H1 (cell line): ENCODE results near the gene EXOC1. TPM values are rescaled to one million over a fixed set of nuclear protein-coding genes. Genes with fewer than 3 reads are reported as not detected.

Experiments
- CTCF ChIA-PET: fragments of 300-600 bp; sonication (Branson Sonifier 250); formaldehyde crosslinking; loops from one replicate; lab custom pipeline; 2021; ENCODE audit not compliant: partially characterized antibody; lab: Charles Lee
- POLR2A ChIA-PET: fragments of 300-600 bp; sonication (Branson Sonifier 250); formaldehyde crosslinking; loops from one replicate; lab custom pipeline; 2021; ENCODE audit warnings: inconsistent platforms; ENCODE audit not compliant: partially characterized antibody; lab: Charles Lee
- DNase-seq, 2 experiments: peaks; one replicate each; pipeline versions ENCODE4 v3.0.0 to v3.0.0-alpha.2; 2010 to 2022; ENCODE audit warnings: low spot score in 2 of 2, low read depth in 1 of 2, mixed read lengths in 1 of 2
- FAIRE-seq: peaks from 2 replicates; lab custom pipeline; 2011; peaks lifted over from hg19 to GRCh38; lab: Jason Lieb, UNC
- H2AFZ ChIP-seq: 2 replicates; pipeline ENCODE4 v1.8.1; 2012; ENCODE audit warnings: low read length, inconsistent platforms
- H2AK5ac ChIP-seq: 2 replicates; pipeline ENCODE4 v1.6.1; 2013; ENCODE audit warnings: low read depth, low read length
- H2BK120ac ChIP-seq: replicated peaks from 2 replicates; pipeline ENCODE3; 2013; ENCODE audit warnings: low read depth, low read length, inconsistent platforms
- H2BK12ac ChIP-seq: 2 replicates; pipeline ENCODE4 v1.6.1; 2013; ENCODE audit warnings: low read depth, low read length
- H2BK15ac ChIP-seq: 2 replicates; pipeline ENCODE4 v1.6.1; 2013; ENCODE audit warnings: low read length
- H2BK20ac ChIP-seq: 2 replicates; pipeline ENCODE4 v1.6.1; 2013; ENCODE audit warnings: low read length
- H2BK5ac ChIP-seq: 2 replicates; pipeline ENCODE4 v1.6.1; 2013; ENCODE audit warnings: low read depth, low read length
- H3K14ac ChIP-seq: 2 replicates; pipeline ENCODE4 v1.6.1; 2013; ENCODE audit warnings: inconsistent platforms; ENCODE audit not compliant: insufficient read length
- H3K18ac ChIP-seq: 2 replicates; pipeline ENCODE4 v1.6.1; 2013; ENCODE audit warnings: low read length; ENCODE audit errors: extremely low read depth
- H3K23ac ChIP-seq: 2 replicates; pipeline ENCODE4 v1.6.1; 2013; ENCODE audit warnings: inconsistent platforms; ENCODE audit not compliant: insufficient read length
- H3K23me2 ChIP-seq: 2 replicates; pipeline ENCODE4 v1.6.1; 2013; ENCODE audit warnings: low read depth, low read length
- H3K27ac ChIP-seq: 2 replicates; pipeline ENCODE4 v1.6.1; 2011; ENCODE audit warnings: low read depth, low read length, inconsistent platforms
- H3K27me3 ChIP-seq, 4 experiments: replicated peaks in 1 of 4; 1 replicate in 1 of 4; 2 replicates in 3 of 4; pipeline versions ENCODE4 v1.6.1 to v1.8.1; 2011 to 2013; ENCODE audit warnings: low read length in 3 of 4, mild to moderate bottlenecking in 3 of 4, inconsistent platforms in 2 of 4, mixed read lengths in 2 of 4, moderate library complexity in 1 of 4; ENCODE audit not compliant: control insufficient read depth in 3 of 4, insufficient read depth in 3 of 4; ENCODE audit errors: extremely low read depth in 1 of 4
- H3K36me3 ChIP-seq, 4 experiments: 2 replicates each; pipeline versions ENCODE4 v1.6.1 to v1.8.1; 2011 to 2013; ENCODE audit warnings: mild to moderate bottlenecking in 4 of 4, low read length in 3 of 4, moderate library complexity in 2 of 4, control low read depth in 1 of 4, inconsistent platforms in 1 of 4; ENCODE audit not compliant: insufficient read depth in 4 of 4, control insufficient read depth in 2 of 4
- H3K4ac ChIP-seq: replicated peaks from 2 replicates; pipeline ENCODE3; 2013; ENCODE audit warnings: low read length, low read depth, mixed read lengths, inconsistent platforms; ENCODE audit not compliant: insufficient read length
- H3K4me1 ChIP-seq, 4 experiments: replicated peaks in 1 of 4; 1 replicate in 1 of 4; 2 replicates in 3 of 4; pipeline versions ENCODE4 v1.6.1 to v1.8.1; 2011 to 2013; ENCODE audit warnings: low read length in 3 of 4, inconsistent platforms in 2 of 4, mixed read lengths in 1 of 4; ENCODE audit not compliant: insufficient read depth in 4 of 4, control insufficient read depth in 3 of 4
- H3K4me2 ChIP-seq, 2 experiments: 2 replicates each; pipeline versions ENCODE4 v1.6.1 to v1.8.1; 2011 to 2013; ENCODE audit warnings: low read depth in 2 of 2, low read length in 2 of 2, control low read depth in 1 of 2, inconsistent platforms in 1 of 2, mild to moderate bottlenecking in 1 of 2; ENCODE audit not compliant: insufficient read depth in 1 of 2
- H3K4me3 ChIP-seq, 4 experiments: fragments of 200-600, 300-600 bp in 1 of 4; sonication (generic), shearing (Covaris generic), sonication (Bioruptor Twin) in 1 of 4; 2 replicates each; pipeline versions ENCODE4 v1.5.1 to v1.8.1; 2011 to 2016; ENCODE audit warnings: low read length in 4 of 4, low read depth in 3 of 4, control low read depth in 2 of 4, inconsistent platforms in 2 of 4, mild to moderate bottlenecking in 2 of 4, mixed read lengths in 1 of 4, moderate library complexity in 1 of 4; ENCODE audit not compliant: insufficient read depth in 2 of 4; ENCODE audit errors: extremely low read depth in 1 of 4
- H3K56ac ChIP-seq: replicated peaks from 2 replicates; pipeline ENCODE3; 2013; ENCODE audit warnings: low read depth, mild to moderate bottlenecking, mixed read lengths, low read length, inconsistent platforms; ENCODE audit not compliant: insufficient read length
- H3K79me1 ChIP-seq: 2 replicates; pipeline ENCODE4 v1.6.1; 2013; ENCODE audit warnings: low read depth, low read length, control low read depth
- H3K79me2 ChIP-seq, 2 experiments: 2 replicates each; pipeline versions ENCODE4 v1.6.1 to v1.8.1; 2012 to 2013; ENCODE audit warnings: low read length in 2 of 2, mild to moderate bottlenecking in 2 of 2, inconsistent platforms in 1 of 2; ENCODE audit not compliant: insufficient read depth in 2 of 2, control insufficient read depth in 1 of 2
- H3K9ac ChIP-seq, 4 experiments: replicated peaks in 1 of 4; 1 replicate in 1 of 4; 2 replicates in 3 of 4; pipeline versions ENCODE4 v1.6.1 to v1.8.1; 2011 to 2013; ENCODE audit warnings: low read depth in 3 of 4, low read length in 3 of 4, control low read depth in 2 of 4, mild to moderate bottlenecking in 2 of 4, moderate library complexity in 2 of 4, inconsistent platforms in 1 of 4; ENCODE audit errors: extremely low read depth in 1 of 4
- H3K9me3 ChIP-seq, 2 experiments: 2 replicates each; pipeline versions ENCODE4 v1.6.1 to v1.8.1; 2012 to 2013; ENCODE audit warnings: mild to moderate bottlenecking in 2 of 2, moderate library complexity in 2 of 2, control low read depth in 1 of 2, inconsistent platforms in 1 of 2, low read depth in 1 of 2, low read length in 1 of 2, mixed read lengths in 1 of 2; ENCODE audit not compliant: insufficient read depth in 2 of 2
- H4K20me1 ChIP-seq, 2 experiments: replicated peaks in 1 of 2; 2 replicates each; pipeline versions ENCODE3 to v1.8.1; 2011 to 2013; ENCODE audit warnings: inconsistent platforms in 2 of 2, low read length in 2 of 2, mild to moderate bottlenecking in 1 of 2; ENCODE audit not compliant: insufficient read depth in 2 of 2, control insufficient read depth in 1 of 2
- H4K5ac ChIP-seq: 2 replicates; pipeline ENCODE4 v1.6.1; 2013; ENCODE audit warnings: low read length, low read depth, mixed read lengths, inconsistent platforms; ENCODE audit not compliant: insufficient read length
- H4K8ac ChIP-seq: 2 replicates; pipeline ENCODE4 v1.8.0; 2013; ENCODE audit warnings: mild to moderate bottlenecking, moderate library complexity, low read length, inconsistent platforms; ENCODE audit not compliant: insufficient read depth; ENCODE audit errors: extremely low read depth
- H4K91ac ChIP-seq: replicated peaks from 2 replicates; pipeline ENCODE3; 2013; ENCODE audit warnings: low read length, mixed read lengths, inconsistent platforms; ENCODE audit not compliant: insufficient read length
- BACH1 ChIP-seq: IDR thresholded peaks from 2 replicates; pipeline ENCODE4 v1.6.1; 2012; ENCODE audit warnings: low read length, improper control_type of control experiment
- BCL11A ChIP-seq, 2 experiments: IDR thresholded peaks; one replicate each; pipeline ENCODE4 v1.6.1; 2011; ENCODE audit warnings: low read depth in 2 of 2, low read length in 2 of 2, mild to moderate bottlenecking in 2 of 2
- CREB1 ChIP-seq: IDR thresholded peaks from 2 replicates; pipeline ENCODE4 v1.6.1; 2012; ENCODE audit warnings: inconsistent platforms
- CTBP2 ChIP-seq: IDR thresholded peaks from 2 replicates; pipeline ENCODE4 v1.7.0; 2011; ENCODE audit warnings: borderline replicate concordance, mild to moderate bottlenecking, moderate library complexity, mixed read lengths, low read length; ENCODE audit not compliant: insufficient read depth, insufficient read length
- HDAC2 ChIP-seq, 2 experiments: fragments of 300-600 bp in 1 of 2; sonication (generic) in 1 of 2; IDR thresholded peaks; 2 replicates each; pipeline ENCODE4 v1.6.1; 2011 to 2012; ENCODE audit warnings: low read depth in 2 of 2, low read length in 2 of 2, mild to moderate bottlenecking in 2 of 2, moderate library complexity in 2 of 2, borderline replicate concordance in 1 of 2, inconsistent platforms in 1 of 2
- RBBP5 ChIP-seq: IDR thresholded peaks from 2 replicates; pipeline ENCODE4 v1.7.1; 2012; ENCODE audit warnings: low read depth, mild to moderate bottlenecking, inconsistent platforms, low read length, moderate library complexity, borderline replicate concordance
- SIN3A ChIP-seq, 2 experiments: IDR thresholded peaks in 1 of 2; conservative IDR thresholded peaks in 1 of 2; 2 replicates each; pipeline ENCODE4 v1.6.1; 2011 to 2012; ENCODE audit warnings: low read length in 2 of 2, improper control_type of control experiment in 1 of 2, low read depth in 1 of 2, mild to moderate bottlenecking in 1 of 2
- SIRT6 ChIP-seq: IDR thresholded peaks from one replicate; pipeline ENCODE4 v1.7.1; 2012; ENCODE audit warnings: low read length, inconsistent platforms
- SIX5 ChIP-seq: IDR thresholded peaks from 2 replicates; pipeline ENCODE4 v1.6.1; 2011; ENCODE audit warnings: mild to moderate bottlenecking, low read depth, low read length
- SP1 ChIP-seq: IDR thresholded peaks from 2 replicates; pipeline ENCODE4 v1.6.1; 2011; ENCODE audit warnings: low read depth, low read length
- SP2 ChIP-seq: IDR thresholded peaks from 2 replicates; pipeline ENCODE4 v1.6.1; 2012; ENCODE audit warnings: mild to moderate bottlenecking, low read length, inconsistent platforms
- SP4 ChIP-seq: IDR thresholded peaks from 2 replicates; pipeline ENCODE4 v1.6.1; 2012; ENCODE audit warnings: low read length, inconsistent platforms
- TAF7 ChIP-seq: optimal IDR thresholded peaks from 2 replicates; pipeline ENCODE3; 2011; ENCODE audit warnings: low read depth, mild to moderate bottlenecking, inconsistent platforms, low read length, moderate library complexity, borderline replicate concordance
- TCF12 ChIP-seq: IDR thresholded peaks from 2 replicates; pipeline ENCODE4 v1.6.1; 2011; ENCODE audit warnings: low read depth, mild to moderate bottlenecking, low read length
- WGBS, 2 experiments: shearing (Covaris generic) in 1 of 2; methylation state at CpG; one replicate each; pipeline versions ENCODE4 v1.1.6 to v1.1.7; 2013 to 2015; ENCODE audit warnings: low lambda C conversion rate in 2 of 2, mixed read lengths in 2 of 2, inconsistent platforms in 1 of 2, low coverage in 1 of 2, missing lambda C conversion rate in 1 of 2; ENCODE audit not compliant: insufficient replicate concordance in 2 of 2, insufficient coverage in 1 of 2, insufficient read length in 1 of 2; ENCODE audit errors: extremely low coverage in 1 of 2, missing lambda C conversion rate in 1 of 2; 5-methylcytosine and 5-hydroxymethylcytosine counted together
- polyA plus RNA-seq, 7 experiments: library from polyadenylated mRNA; depleted of rRNA in 3 of 7; stranded (reverse) in 5 of 7; unstranded in 2 of 7; fragments of >200 nt in 5 of 7; fragments of 200-250 nt in 2 of 7; gene quantifications; 1 replicate in 5 of 7; 2 replicates in 1 of 7; 4 replicates in 1 of 7; pipeline versions ENCODE4 v1.2.1 to v1.2.3, GENCODE V29; 2011 to 2013; ENCODE audit warnings: missing spikeins in 2 of 7, mixed read lengths in 2 of 7
- total RNA-seq: library from RNA; stranded (reverse); fragmentation: NEBNext Ultra II Directional; extraction: Animal tissue kit (Norgen Biotek cat#: 25700); gene quantifications from 2 replicates; pipeline ENCODE4 v1.2.1, GENCODE V29; 2021
- TF ChIP-seq, protein P1 (sequence below): IDR thresholded peaks from 2 replicates; pipeline ENCODE4 v1.6.1; 2012; ENCODE audit warnings: inconsistent platforms

The EXOC1 gene
- total and polyA plus RNA-seq, 2 of the 8 experiments (the other 6 are each of a cell fraction or from before 2014, with no cell fraction given) = 5.9 to 19.6 TPM

- Histone ChIP-seq H3K14ac (no peak overlapping the region), H3K56ac (no peak overlapping the region), H3K23me2 (no peaks in the 10 kb centered on the region), H3K79me1 (no peaks in the 10 kb centered on the region), H3K9ac (no peak overlapping the region), H3K4me2 (no peak overlapping the region), H2AFZ (no peak overlapping the region), H3K27me3 (no peaks in the 10 kb centered on the region), H3K4me1 (no peaks in the 10 kb centered on the region), H4K5ac (no peak overlapping the region), H3K4me3 (no peak overlapping the region), H2BK20ac (no peak overlapping the region), H3K23ac (no peak overlapping the region), H3K36me3 (no peaks in the 10 kb centered on the region), H2BK15ac (no peak overlapping the region), H3K79me2 (no peaks in the 10 kb centered on the region), H3K4ac (no peak overlapping the region), H2BK120ac (no peak overlapping the region), H4K8ac (no peak overlapping the region), H2BK5ac (no peak overlapping the region), H4K91ac (no peak overlapping the region), H2AK5ac (no peak overlapping the region), H3K18ac (no peak overlapping the region), H4K20me1 (no peaks in the 10 kb centered on the region), H3K9me3 (no peaks in the 10 kb centered on the region), H3K27ac (no peak overlapping the region), H2BK12ac (no peak overlapping the region)
- DNase-seq = no peak
- POLR2A ChIA-PET = interaction anchor here (2.6 kb wide), 1 partner anchor 11 kb away, joined by 6 read pairs; the partner anchor contains the start of gene EXOC1L
- no peak for FAIRE-seq
- CTCF ChIA-PET = interaction anchor here (0.6 to 2.7 kb wide), 5 partner anchors 10 to 57 kb away, joined by 3 to 11 read pairs (median 4); partner anchors contain the start of gene EXOC1L
- 80% methylated on average over 2 of the region's 2 CpGs; no CpG with 5 or more reads in 1 of the 2 experiments for WGBS, 2 experiments
- TF ChIP-seq CTBP2 = no peak
- TF ChIP-seq HDAC2 (IDR thresholded peaks at IDR 0.05; ENCODE audit: borderline replicate concordance in 1 of 2, low read depth in 2 of 2, low read length in 2 of 2) = no peak
- TF ChIP-seq, protein P1, sequence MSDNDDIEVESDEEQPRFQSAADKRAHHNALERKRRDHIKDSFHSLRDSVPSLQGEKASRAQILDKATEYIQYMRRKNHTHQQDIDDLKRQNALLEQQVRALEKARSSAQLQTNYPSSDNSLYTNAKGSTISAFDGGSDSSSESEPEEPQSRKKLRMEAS = no peak
- TF ChIP-seq SP1 = no peak
- TF ChIP-seq BCL11A (IDR thresholded peaks at IDR 0.05; ENCODE audit: low read depth in 2 of 2, low read length in 2 of 2) = no peak
- TF ChIP-seq SIRT6 = no peak
- TF ChIP-seq CREB1 = no peak
- TF ChIP-seq SP4 = no peak
- TF ChIP-seq TCF12 = no peak
- TF ChIP-seq SIN3A (conservative IDR thresholded peaks at IDR 0.05 in 1 of 2, IDR thresholded peaks at IDR 0.05 in 1 of 2; ENCODE audit: low read depth in 1 of 2, low read length in 2 of 2) = no peak
- no peak for TF ChIP-seq SP2
- no peak for TF ChIP-seq TAF7
- TF ChIP-seq RBBP5 = no peak
- no peak for TF ChIP-seq SIX5
- TF ChIP-seq BACH1 = no peak
Measured at GRCh38 chr4:55808186-55808585, 45.3 kb upstream of the EXOC1 start.
